Fibroblast of lung (primary cell): ENCODE data around the gene CTNND2.

Source experiments
- EZH2 ChIP-seq: IDR thresholded peaks from 2 replicates; pipeline ENCODE4 v1.5.1; 2012; ENCODE audit warnings: low read length, control low read depth, mild to moderate bottlenecking; ENCODE audit errors: missing control alignments
- TF ChIP-seq, protein P1 (sequence below), 2 donors: IDR thresholded peaks in 1 of 2; conservative IDR thresholded peaks in 1 of 2; 1 replicate in 1 of 2; 2 replicates in 1 of 2; pipeline ENCODE4 v1.5.1; 2011 to 2012; ENCODE audit warnings: low read length in 2 of 2, control low read depth in 1 of 2, inconsistent platforms in 1 of 2, low read depth in 1 of 2, mild to moderate bottlenecking in 1 of 2

DNA sequence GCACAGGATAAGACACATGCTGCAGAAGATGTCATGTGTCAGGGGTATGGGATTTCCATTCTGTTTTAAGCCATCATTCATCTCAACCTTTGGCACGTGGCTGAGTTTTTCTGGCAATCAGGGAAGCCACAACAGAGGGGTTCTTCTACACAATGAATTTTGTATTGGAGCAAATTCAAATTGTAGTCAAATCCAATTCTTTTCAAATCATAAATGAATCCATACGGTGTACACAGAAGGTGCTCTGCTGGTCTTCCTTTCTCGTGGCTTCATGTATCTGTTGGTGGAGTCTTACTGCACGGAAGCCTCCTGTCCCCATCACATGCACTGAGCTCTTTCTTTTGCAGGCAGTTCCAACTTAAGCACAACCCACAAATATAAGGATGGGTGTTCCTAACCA, 706.5 kb downstream of the CTNND2 start:
- TF ChIP-seq EZH2 = no peak
- TF ChIP-seq, protein P1, sequence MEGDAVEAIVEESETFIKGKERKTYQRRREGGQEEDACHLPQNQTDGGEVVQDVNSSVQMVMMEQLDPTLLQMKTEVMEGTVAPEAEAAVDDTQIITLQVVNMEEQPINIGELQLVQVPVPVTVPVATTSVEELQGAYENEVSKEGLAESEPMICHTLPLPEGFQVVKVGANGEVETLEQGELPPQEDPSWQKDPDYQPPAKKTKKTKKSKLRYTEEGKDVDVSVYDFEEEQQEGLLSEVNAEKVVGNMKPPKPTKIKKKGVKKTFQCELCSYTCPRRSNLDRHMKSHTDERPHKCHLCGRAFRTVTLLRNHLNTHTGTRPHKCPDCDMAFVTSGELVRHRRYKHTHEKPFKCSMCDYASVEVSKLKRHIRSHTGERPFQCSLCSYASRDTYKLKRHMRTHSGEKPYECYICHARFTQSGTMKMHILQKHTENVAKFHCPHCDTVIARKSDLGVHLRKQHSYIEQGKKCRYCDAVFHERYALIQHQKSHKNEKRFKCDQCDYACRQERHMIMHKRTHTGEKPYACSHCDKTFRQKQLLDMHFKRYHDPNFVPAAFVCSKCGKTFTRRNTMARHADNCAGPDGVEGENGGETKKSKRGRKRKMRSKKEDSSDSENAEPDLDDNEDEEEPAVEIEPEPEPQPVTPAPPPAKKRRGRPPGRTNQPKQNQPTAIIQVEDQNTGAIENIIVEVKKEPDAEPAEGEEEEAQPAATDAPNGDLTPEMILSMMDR (conservative IDR thresholded peaks at IDR 0.05 in 1 of 2, IDR thresholded peaks at IDR 0.05 in 1 of 2; ENCODE audit: low read depth in 1 of 2, low read length in 2 of 2) = no peak
